Nucleus accumbens (tissue), 56 donors: ENCODE measurements around the gene CHADL.
"Not testable (repeated sequence)": the region's sequence is repeated elsewhere in the genome, so short reads cannot be mapped to it uniquely, and the experiment has no call there.

Experiments used
- DNase-seq, 56 donors: peaks; one replicate each; lab custom pipeline; 2025; lab: John Stamatoyannopoulos, UW

Gene CHADL

GRCh38 chr22:41259756-41260155 lies 19.0 kb upstream of the CHADL start:
- DNase-seq = not testable (repeated sequence)

DNA sequence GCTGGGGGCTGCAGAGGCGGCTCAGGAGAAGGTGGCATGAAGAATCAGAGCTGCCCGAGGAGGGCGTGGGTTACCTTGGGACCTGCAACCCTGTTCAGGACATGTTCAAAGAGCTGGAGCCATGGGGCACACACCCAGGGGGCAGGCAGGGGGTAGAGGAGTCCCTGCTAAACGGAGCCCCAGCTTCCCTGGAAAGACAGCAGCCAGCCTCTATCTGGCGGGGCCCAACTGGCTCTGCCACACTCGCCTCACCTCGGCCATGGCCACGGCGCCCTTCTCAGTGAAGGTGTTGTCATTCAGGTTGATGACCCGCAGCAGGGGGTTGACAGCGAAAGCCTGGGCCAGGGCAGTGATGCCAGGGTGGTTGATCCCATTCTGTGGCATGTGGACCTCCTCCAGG lies 17.0 kb upstream of the CHADL start:
- no peak for DNase-seq

DNA sequence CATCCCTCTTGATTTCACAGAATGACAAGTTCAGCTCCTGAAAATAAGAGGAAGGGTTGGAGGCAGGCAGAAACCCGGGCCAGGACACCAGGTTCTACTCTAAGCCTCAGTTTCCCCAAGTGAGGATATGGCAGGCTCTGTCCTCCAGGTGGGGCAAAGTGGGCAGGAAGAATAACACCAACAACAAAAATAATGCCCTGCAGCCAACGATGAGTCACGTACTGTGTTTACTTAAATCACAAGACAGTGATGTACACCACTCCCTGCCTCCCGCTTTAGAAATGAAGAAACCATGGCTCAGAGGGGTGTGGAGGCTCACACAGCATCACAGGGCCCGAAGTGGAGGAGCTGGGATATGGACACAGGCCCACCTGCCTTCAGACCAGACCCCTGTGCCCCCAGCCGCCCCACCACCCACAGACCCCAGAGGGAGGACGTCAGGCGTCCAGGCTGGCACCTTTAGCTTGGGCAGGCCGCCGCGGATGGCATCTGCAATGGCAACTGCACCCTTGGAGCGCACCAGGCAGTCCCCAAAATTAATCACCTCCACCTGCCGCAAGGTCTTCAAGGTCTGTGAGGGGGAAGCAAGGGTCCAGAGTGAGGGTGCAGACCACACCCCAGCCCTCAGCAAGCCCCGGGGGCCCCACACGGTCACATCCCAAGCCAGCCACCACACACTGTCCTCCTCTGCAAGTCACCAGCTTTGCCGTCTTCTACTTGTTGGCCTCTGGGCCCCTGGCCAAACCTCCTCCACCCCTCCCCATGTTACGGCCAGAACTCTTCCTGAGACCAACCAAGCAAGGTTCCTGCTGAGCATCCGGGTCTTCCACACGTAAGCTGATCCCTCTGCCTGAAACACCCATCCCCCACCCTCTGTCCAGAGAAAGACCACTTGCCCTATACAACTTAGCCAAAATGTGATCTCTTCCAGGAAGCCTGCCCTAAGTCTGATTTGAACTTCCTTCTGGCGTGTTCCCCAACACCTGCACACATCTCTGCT lies 15.8 kb upstream of the CHADL start:
- no peak for DNase-seq

DNA sequence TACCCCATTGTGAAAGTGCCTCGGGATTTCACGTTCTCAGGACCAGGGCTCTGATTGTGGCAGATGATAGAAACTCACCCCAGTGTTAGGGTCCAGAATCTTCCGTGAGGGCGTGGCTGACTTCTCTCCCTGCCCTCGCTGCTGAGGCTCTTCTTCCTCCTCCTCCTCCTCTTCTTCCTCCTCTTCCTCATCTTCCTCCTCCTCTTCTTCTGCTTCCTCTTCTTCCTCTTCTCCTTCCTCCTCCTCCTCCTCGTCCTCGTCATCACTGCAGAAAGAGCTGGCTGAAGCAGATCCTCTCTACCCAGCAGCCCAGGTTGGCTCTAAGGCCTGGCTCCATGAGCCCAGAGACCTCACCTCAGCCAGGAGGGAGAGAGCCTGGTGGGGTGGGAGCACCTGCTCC lies 13.5 kb upstream of the CHADL start:
- no peak for DNase-seq

- peak in 1 of 56 donors; percentile 14 for DNase-seq
Observed at GRCh38 chr22:41252365-41252764, 11.6 kb upstream of the CHADL start.

- no peak for DNase-seq
Observed at GRCh38 chr22:41250127-41250526, 9.4 kb upstream of the CHADL start.

DNA sequence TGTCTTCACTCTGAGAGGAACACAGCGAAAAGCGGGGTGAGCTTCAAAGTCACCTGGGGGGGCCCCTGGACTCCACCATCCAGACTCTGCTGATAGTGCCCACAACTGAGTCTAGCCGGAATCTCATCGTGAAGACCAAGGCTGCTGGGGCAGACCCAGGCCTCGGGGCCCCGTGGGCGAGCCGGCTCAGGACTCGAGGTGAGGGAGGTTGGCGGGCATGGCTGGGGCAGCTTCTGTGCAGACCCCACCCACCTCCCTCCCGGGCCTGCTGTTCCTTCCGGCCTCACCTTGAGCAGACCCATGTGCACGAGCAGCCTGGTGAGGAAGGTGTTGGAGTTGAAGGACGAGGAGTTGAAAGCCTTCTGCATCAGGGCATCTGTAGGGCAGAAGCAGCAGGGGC lies 8.7 kb upstream of the CHADL start:
- DNase-seq = no peak

DNA sequence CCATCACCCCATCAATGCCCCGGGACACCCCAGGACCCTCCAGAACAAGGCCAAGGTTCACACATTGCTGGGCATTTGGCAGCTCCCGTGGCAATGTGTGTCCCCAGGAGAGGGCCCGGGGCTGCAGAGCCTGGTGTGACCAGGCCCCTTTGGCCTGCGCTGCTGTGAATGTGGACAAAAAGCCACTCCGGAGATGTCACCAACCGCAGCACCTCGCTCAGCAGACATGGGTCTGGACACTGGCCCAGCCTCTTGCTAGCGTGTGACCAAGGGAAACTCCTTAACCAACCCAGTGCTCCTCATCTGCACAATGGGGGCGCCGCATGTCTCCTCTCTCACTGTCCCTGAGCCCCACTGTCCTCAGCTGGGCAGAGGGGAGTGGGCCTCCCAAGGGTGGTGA lies 8.0 kb upstream of the CHADL start:
- no peak for DNase-seq

- DNase-seq = no peak
Observed at GRCh38 chr22:41248314-41248713, 7.6 kb upstream of the CHADL start.

DNA sequence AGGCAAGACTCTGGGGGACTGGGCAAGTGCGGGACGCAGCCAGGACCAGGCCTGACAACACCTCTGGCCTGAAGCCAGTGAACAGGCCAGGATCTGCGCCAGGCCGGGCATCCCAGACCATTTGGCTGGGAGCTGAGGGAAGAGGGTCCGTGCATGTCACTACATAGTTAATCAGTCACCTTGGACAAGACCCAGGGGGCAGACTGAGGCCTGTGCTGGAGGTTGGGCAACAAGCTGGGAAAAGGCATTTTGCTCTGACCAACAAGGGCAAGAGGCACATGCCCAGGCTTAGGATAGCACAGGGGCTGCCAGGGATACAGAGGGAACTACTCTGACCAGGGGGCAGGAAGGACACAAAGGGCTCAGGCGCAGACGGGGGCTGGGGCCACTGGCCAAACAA lies 7.0 kb upstream of the CHADL start:
- peak in 7 of 56 donors; percentile 11 to 44 (median 26) for DNase-seq

DNA sequence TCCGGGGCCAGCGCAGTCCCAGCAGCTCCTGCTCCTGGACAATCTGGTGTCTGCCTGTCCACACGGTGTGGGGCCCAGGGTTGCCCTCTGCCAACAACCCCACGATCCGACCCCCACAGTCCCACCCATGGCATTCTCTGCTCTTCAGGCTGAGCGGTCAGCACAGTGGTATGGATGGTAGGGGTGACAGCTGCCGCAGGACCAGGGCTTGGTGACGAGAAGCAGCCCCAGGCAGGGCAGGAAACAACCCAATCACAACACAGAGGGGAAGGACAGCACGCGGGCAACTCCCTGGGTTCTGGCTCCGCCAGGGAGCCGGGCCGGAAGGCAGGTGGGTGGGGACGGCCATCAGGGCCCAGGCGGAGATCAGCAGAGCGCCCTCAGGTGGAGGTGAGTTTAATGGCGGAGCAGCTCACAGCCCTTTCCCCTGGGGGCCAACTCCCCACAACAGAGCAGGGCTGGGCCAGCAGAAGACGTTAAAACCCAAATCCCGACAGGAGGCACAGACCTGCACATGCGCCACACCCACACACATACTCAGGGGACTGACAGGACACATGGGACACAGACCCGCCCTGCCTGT lies 5.3 kb upstream of the CHADL start:
- no peak for DNase-seq

DNA sequence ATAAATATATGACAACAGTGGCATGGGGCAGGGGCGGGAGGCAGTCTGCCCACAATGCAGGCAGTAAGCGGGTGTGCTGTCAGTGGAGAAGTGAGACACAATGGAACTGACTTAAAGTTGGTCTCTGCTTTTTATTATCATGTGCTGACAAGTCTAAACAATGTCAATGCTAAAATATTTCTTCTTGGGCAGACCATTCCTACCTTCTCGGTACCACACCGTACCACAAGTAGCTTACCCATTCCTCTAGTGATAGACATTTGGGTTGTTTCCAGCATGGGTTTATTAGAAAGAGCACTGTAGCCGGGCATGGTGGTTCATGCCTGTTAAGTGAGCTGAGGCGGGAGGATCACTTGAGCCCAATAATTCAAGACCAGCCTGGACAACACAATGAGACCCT lies 2.6 kb upstream of the CHADL start:
- no peak for DNase-seq

- peak in 1 of 56 donors; percentile 14 for DNase-seq
Observed at GRCh38 chr22:41242396-41243117, 1.8 kb upstream of the CHADL start.

DNA sequence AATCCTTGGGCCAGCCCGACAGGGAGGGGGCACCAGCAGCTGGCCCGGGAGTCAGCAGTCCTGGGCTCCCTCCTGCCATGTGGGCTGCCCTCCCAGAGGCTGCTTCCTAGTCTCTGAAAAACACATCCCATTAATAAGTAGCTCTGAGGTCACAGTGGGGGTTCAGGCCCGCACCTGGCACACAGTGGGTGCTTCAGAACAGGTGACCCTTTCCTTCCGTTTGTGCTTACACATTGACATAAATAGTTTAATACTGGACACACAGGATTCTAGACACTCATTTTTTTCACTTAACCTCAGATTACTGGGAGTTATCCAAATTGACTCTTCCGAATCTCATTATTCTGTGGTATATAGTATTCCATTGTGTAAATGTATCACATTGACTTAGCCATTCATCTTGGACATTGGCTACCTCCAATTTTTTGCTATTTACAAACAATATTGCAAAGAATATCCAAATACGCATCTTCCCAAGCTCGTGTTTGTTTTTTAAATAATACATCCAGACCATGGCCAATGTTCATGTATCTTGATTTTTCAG lies 474 bp upstream of the CHADL start:
- DNase-seq = no peak

- DNase-seq = peak in 29 of 56 donors; percentile 18 to 65 (median 39)
Observed at GRCh38 chr22:41239443-41240128, 1.1 kb downstream of the CHADL start.

DNA sequence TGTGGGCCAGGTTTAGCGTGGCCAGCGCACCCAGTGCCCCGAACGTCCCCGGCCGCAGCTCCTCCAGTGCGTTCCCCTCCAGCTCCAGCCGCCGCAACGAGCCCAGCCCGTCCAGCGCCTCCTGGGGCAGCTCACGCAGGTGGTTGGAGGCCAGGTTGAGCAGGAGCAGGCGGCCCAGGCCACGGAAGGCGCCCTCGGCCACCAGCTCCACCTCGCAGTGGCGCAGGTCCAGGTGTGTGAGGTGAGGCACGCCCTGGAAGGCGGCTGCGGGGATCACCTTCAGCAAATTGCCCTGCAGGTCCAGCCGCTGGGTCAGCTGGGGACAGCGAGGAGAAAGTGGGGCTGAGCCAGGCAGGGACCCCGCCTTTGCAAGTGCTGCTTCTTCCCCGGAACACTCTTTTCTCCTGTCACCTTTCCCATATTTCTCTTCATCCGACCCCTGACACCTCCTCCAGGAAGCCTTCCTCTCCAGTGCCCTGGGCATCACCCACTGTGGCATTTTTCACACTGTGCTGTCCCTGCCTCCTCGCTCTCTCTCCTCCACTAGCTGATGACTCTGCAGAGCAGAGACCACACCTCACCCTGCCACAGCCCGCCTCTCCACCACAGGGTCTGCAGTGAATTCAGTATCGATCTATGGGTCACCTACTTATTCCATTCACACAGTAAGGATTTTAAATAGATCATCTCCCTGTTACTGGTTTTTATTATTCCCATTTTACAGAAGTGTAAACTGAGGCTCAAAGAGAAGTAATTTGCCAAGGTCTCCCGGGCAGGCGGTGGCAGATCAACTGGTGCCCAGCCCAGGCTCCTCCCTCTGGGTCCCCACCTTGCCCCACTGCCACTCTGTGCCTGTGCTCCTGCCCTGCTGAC lies 1.9 kb downstream of the CHADL start:
- DNase-seq = no peak

- peak in 40 of 56 donors; percentile 24 to 76 (median 45) for DNase-seq
Observed at GRCh38 chr22:41237707-41238569, 2.8 kb downstream of the CHADL start.

DNA sequence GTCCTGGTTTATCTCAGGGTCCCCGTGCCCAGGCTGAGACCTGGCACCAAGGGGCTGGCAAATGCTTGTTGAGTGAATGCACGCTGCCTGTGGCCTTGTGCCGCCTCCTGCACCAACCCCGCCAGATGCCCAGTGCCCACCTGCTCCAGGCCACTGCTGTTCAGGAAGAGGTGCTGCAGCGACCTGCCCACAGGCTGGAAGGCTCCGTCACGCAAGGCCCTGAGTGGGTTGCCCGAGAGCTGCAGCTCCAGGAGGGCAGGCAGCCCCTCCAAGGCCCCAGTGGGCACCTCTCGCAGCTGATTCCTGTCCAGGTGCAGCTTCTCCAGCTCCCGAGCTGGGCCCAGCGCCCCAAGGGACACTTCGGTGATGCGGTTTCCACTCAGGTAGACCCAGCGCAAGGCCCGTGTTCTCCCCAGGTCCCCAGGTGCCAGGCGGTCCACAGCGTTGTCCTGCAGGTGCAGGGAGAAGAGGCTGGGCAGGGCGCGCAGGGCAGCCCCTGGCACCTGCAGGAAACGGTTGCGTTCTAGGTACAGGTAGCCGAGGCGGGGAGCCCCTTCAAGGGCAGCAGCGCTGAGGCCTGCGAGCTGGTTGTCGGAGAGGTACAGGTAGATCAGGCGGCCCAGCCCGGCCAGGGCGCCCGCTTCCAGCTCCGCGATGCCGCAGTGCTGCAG lies 3.6 kb downstream of the CHADL start:
- DNase-seq = no peak
